Transverse colon (tissue), 4 donors: ENCODE data around the gene MEF2A.

ENCODE experiments used
- CTCF ChIP-seq, 5 experiments: fragments of 200-600 bp in 3 of 5; fragments of 450-650 bp in 2 of 5; sonication (generic) in 3 of 5; IDR thresholded peaks; 1 replicate in 2 of 5; 2 replicates in 3 of 5; pipeline ENCODE4 v1.5.1; 2016 to 2017; ENCODE audit warnings: antibody characterized with exemption in 5 of 5, inconsistent platforms in 3 of 5, mild to moderate bottlenecking in 2 of 5, moderate library complexity in 1 of 5
- EP300 ChIP-seq: sonication (generic); formaldehyde crosslinking; IDR thresholded peaks from one replicate; pipeline ENCODE4 v1.6.1; 2017; ENCODE audit warnings: antibody characterized with exemption, low read depth
- POLR2A ChIP-seq: fragments of 450-650 bp; IDR thresholded peaks from one replicate; pipeline ENCODE4 v1.6.1; 2016; ENCODE audit warnings: antibody characterized with exemption, mild to moderate bottlenecking, moderate library complexity
- POLR2AphosphoS5 ChIP-seq, 3 donors: sonication (generic); formaldehyde crosslinking; IDR thresholded peaks; one replicate each; pipeline ENCODE4 v1.6.1; 2016; ENCODE audit warnings: antibody characterized with exemption in 3 of 3

- TF ChIP-seq CTCF (IDR thresholded peaks at IDR 0.05) (no peak), POLR2A (no peak), POLR2AphosphoS5 (IDR thresholded peaks at IDR 0.05) (no peak), EP300 (no peak)
These were observed 39.1 kb downstream of the MEF2A start for GRCh38 chr15:99604865-99605264.
